SK-N-SH (cell line): ENCODE results near the gene CAGE1. TPM values are rescaled to one million over a fixed set of nuclear protein-coding genes. Genes with fewer than 3 reads are reported as not detected.

Experiments
- CTCF ChIA-PET: fragments of 300-600, 350-600 bp; formaldehyde crosslinking; extraction: SDS; loops from one replicate; lab custom pipeline; 2021; lab: Yijun Ruan, JAX
- POLR2A ChIA-PET: fragments of 350-600 bp; sonication (Branson Sonifier 250); formaldehyde crosslinking; extraction: SDS; loops from one replicate; lab custom pipeline; 2020; ENCODE audit warnings: antibody characterized with exemption, inconsistent platforms; lab: Yijun Ruan, JAX
- DNase-seq: peaks from one replicate; pipeline ENCODE4 v3.0.0; 2012
- H2AFZ ChIP-seq: fragments of 200-600 bp; sonication (generic); 2 replicates; pipeline ENCODE4 v1.8.1; 2016; ENCODE audit warnings: antibody characterized with exemption, mild to moderate bottlenecking, low read depth
- H3F3A ChIP-seq: fragments of 200-600 bp; sonication (generic); replicated peaks from 2 replicates; pipeline ENCODE3; 2016; ENCODE audit warnings: antibody characterized with exemption, mild to moderate bottlenecking; ENCODE audit not compliant: insufficient read depth
- H3K27ac ChIP-seq, 2 experiments: fragments of 200-500 bp in 1 of 2; fragments of 200-600 bp in 1 of 2; sonication (Bioruptor generic) in 1 of 2; sonication (generic), shearing (Covaris generic) in 1 of 2; 2 replicates each; pipeline versions ENCODE4 v1.5.1 to v1.6.1; 2014 to 2016; ENCODE audit warnings: low read depth in 2 of 2, inconsistent platforms in 1 of 2, low read length in 1 of 2, mild to moderate bottlenecking in 1 of 2, mixed read lengths in 1 of 2
- H3K27me3 ChIP-seq: fragments of 200-600 bp; sonication (generic), shearing (Covaris generic); 2 replicates; pipeline ENCODE4 v1.6.1; 2016; ENCODE audit warnings: mixed run types; ENCODE audit not compliant: insufficient read depth
- H3K36me3 ChIP-seq, 2 experiments: fragments of 200-500 bp in 1 of 2; fragments of 200-600 bp in 1 of 2; sonication (Bioruptor generic) in 1 of 2; sonication (generic) in 1 of 2; replicated peaks in 1 of 2; 2 replicates each; pipeline versions ENCODE3 to v1.5.1; 2014 to 2016; ENCODE audit warnings: low read length in 1 of 2, mild to moderate bottlenecking in 1 of 2; ENCODE audit not compliant: insufficient read depth in 2 of 2, control insufficient read depth in 1 of 2
- H3K4me1 ChIP-seq, 2 experiments: fragments of 200-500 bp in 1 of 2; fragments of 200-600 bp in 1 of 2; sonication (Bioruptor generic) in 1 of 2; sonication (generic), shearing (Covaris generic) in 1 of 2; 2 replicates each; pipeline versions ENCODE4 v1.5.1 to v1.6.1; 2014 to 2016; ENCODE audit warnings: low read depth in 1 of 2, low read length in 1 of 2, mixed run types in 1 of 2; ENCODE audit not compliant: insufficient read depth in 2 of 2, control insufficient read depth in 1 of 2
- H3K4me2 ChIP-seq: fragments of 200-600 bp; sonication (generic), shearing (Covaris generic); 2 replicates; pipeline ENCODE4 v1.6.1; 2017; ENCODE audit warnings: mixed run types
- H3K4me3 ChIP-seq, 2 experiments: fragments of 200-500 bp in 1 of 2; fragments of 200-600 bp in 1 of 2; sonication (Bioruptor generic) in 1 of 2; sonication (generic), shearing (Covaris generic) in 1 of 2; 2 replicates each; pipeline versions ENCODE4 v1.5.1 to v1.8.1; 2014 to 2016; ENCODE audit warnings: low read depth in 2 of 2, inconsistent platforms in 1 of 2, low read length in 1 of 2, mild to moderate bottlenecking in 1 of 2, mixed read lengths in 1 of 2, moderate library complexity in 1 of 2
- H3K79me2 ChIP-seq: fragments of 200-600 bp; sonication (generic); 2 replicates; pipeline ENCODE4 v1.8.1; 2017; ENCODE audit warnings: mild to moderate bottlenecking; ENCODE audit not compliant: insufficient read depth
- H3K9ac ChIP-seq: fragments of 200-600 bp; sonication (generic); 2 replicates; pipeline ENCODE4 v1.6.1; 2017; ENCODE audit warnings: mixed run types
- H3K9me2 ChIP-seq: fragments of 200-600 bp; sonication (generic); 2 replicates; pipeline ENCODE4 v1.6.1; 2017; ENCODE audit warnings: mixed run types
- H3K9me3 ChIP-seq: fragments of 200-600 bp; sonication (generic); 2 replicates; pipeline ENCODE4 v1.6.1; 2017; ENCODE audit warnings: mixed run types, mild to moderate bottlenecking, moderate library complexity
- H4K20me1 ChIP-seq: fragments of 200-600 bp; sonication (generic); 2 replicates; pipeline ENCODE4 v1.6.1; 2017; ENCODE audit warnings: mild to moderate bottlenecking, mixed run types; ENCODE audit not compliant: insufficient read depth
- CHD2 ChIP-seq: fragments of 150-350 bp; IDR thresholded peaks from 2 replicates; pipeline ENCODE4 v1.6.1; 2018; ENCODE audit warnings: low read length; ENCODE audit not compliant: partially characterized antibody
- ELF1 ChIP-seq: IDR thresholded peaks from 2 replicates; pipeline ENCODE4 v1.4.0; 2012
- EZH2phosphoT487 ChIP-seq: fragments of 200-600 bp; sonication (generic); IDR thresholded peaks from 2 replicates; pipeline ENCODE4 v1.6.1; 2017; ENCODE audit warnings: low read depth, mixed run types, mild to moderate bottlenecking, antibody characterized with exemption, moderate library complexity, borderline replicate concordance
- FOSL2 ChIP-seq: IDR thresholded peaks from 2 replicates; pipeline ENCODE4 v1.4.0; 2012; ENCODE audit warnings: low read depth, mild to moderate bottlenecking, moderate library complexity, borderline replicate concordance
- GABPA ChIP-seq: IDR thresholded peaks from 2 replicates; pipeline ENCODE4 v1.4.0; 2012; ENCODE audit warnings: low read depth, mild to moderate bottlenecking
- IRF3 ChIP-seq: fragments of 150-350 bp; IDR thresholded peaks from 2 replicates; pipeline ENCODE4 v1.6.1; 2016; ENCODE audit warnings: mild to moderate bottlenecking, low read depth, low read length
- MEF2A ChIP-seq: IDR thresholded peaks from 2 replicates; pipeline ENCODE4 v1.4.0; 2012; ENCODE audit warnings: low read depth, borderline replicate concordance
- MXI1 ChIP-seq: IDR thresholded peaks from 2 replicates; pipeline ENCODE4 v1.6.1; 2012; ENCODE audit warnings: mild to moderate bottlenecking, low read depth, low read length, improper control_type of control experiment
- NRF1 ChIP-seq: IDR thresholded peaks from 2 replicates; pipeline ENCODE4 v1.6.1; 2012; ENCODE audit warnings: low read depth, mild to moderate bottlenecking, low read length
- POLR2AphosphoS5 ChIP-seq: IDR thresholded peaks from 2 replicates; pipeline ENCODE4 v1.6.1; 2012; ENCODE audit warnings: low read depth, low read length
- RAD21 ChIP-seq: IDR thresholded peaks from 2 replicates; pipeline ENCODE4 v1.6.1; 2012; ENCODE audit warnings: mild to moderate bottlenecking, low read length
- TEAD4 ChIP-seq: IDR thresholded peaks from 2 replicates; pipeline ENCODE4 v1.4.0; 2012; ENCODE audit warnings: mild to moderate bottlenecking, borderline replicate concordance; ENCODE audit not compliant: insufficient read depth
- USF1 ChIP-seq: IDR thresholded peaks from 2 replicates; pipeline ENCODE4 v1.4.0; 2012; ENCODE audit warnings: low read depth, borderline replicate concordance
- USF2 ChIP-seq: fragments of 150-350 bp; IDR thresholded peaks from 2 replicates; pipeline ENCODE4 v1.6.1; 2017; ENCODE audit warnings: antibody characterized with exemption, low read length, low read depth, borderline replicate concordance
- YY1 ChIP-seq: IDR thresholded peaks from 2 replicates; pipeline ENCODE4 v1.4.0; 2012; ENCODE audit warnings: low read depth, mild to moderate bottlenecking
- ZBTB33 ChIP-seq: IDR thresholded peaks from 2 replicates; pipeline ENCODE4 v1.4.0; 2012; ENCODE audit warnings: low read depth, borderline replicate concordance
- WGBS: methylation state at CpG from one replicate; pipeline ENCODE4 v1.1.6; 2017; ENCODE audit warnings: low lambda C conversion rate; 5-methylcytosine and 5-hydroxymethylcytosine counted together
- polyA plus RNA-seq, 3 experiments: library from polyadenylated mRNA; depleted of rRNA; stranded (reverse); fragments of >200 nt; gene quantifications; 2 replicates each; pipeline ENCODE4 v1.2.3, GENCODE V29; 2012

CAGE1 gene
- polyA plus RNA-seq, 1 of the 3 experiments (the other 2 are of a cell fraction): not detected

- Histone ChIP-seq H3K4me2 (no peak overlapping the region), H3K9ac (no peak overlapping the region), H3K36me3 (peaks cover 71 to 83% of the 10 kb centered on the region in 2 experiments), H3K79me2 (no peaks in the 10 kb centered on the region), H2AFZ (no peak overlapping the region), H3F3A (no peaks in the 10 kb centered on the region), H3K27me3 (no peaks in the 10 kb centered on the region), H3K9me2 (no peaks in the 10 kb centered on the region), H3K4me3 (no peak overlapping the region), H3K27ac (no peak overlapping the region), H4K20me1 (no peaks in the 10 kb centered on the region), H3K4me1 (peaks cover 0 to 7% of the 10 kb centered on the region in 2 experiments; a peak in 1 of 4 replicates), H3K9me3 (no peaks in the 10 kb centered on the region)
- DNase-seq: no peak
- TF ChIP-seq MXI1: no peak
- no peak for TF ChIP-seq CHD2
- no peak for TF ChIP-seq ELF1
- TF ChIP-seq POLR2AphosphoS5: no peak
- no peak for TF ChIP-seq TEAD4
- TF ChIP-seq IRF3: no peak
- no peak for TF ChIP-seq USF2
- no peak for TF ChIP-seq GABPA
- TF ChIP-seq YY1: no peak
- TF ChIP-seq EZH2phosphoT487: no peak
- 95% methylated on average over 7 of the region's 7 CpGs for WGBS
- POLR2A ChIA-PET: no interaction called here
- CTCF ChIA-PET: interaction anchor here (0.9 to 1.1 kb wide), 2 partner anchors 139 to 201 kb away, joined by 3 read pairs; no protein-coding TSS in a partner anchor
Measured at GRCh38 chr6:7414811-7415210, 25.3 kb upstream of the CAGE1 start.

- H2AFZ ChIP-seq: no peak overlapping the region
- no peaks in the 10 kb centered on the region for H3F3A ChIP-seq
- POLR2A ChIA-PET: interaction anchor here (1.3 kb wide), 1 partner anchor 24 kb away, joined by 3 read pairs; the partner anchor contains the start of genes CAGE1 and RIOK1
- H3K27me3 ChIP-seq: no peaks in the 10 kb centered on the region
- H3K27ac ChIP-seq: no peak overlapping the region
- CTCF ChIA-PET: interaction anchor here (1.0 kb wide), 1 partner anchor 133 kb away, joined by 3 read pairs; no protein-coding TSS in a partner anchor
- no peaks in the 10 kb centered on the region for H3K9me2 ChIP-seq
- H3K79me2 ChIP-seq: no peaks in the 10 kb centered on the region
- H3K9me3 ChIP-seq: no peaks in the 10 kb centered on the region
- no peaks in the 10 kb centered on the region for H4K20me1 ChIP-seq
- H3K36me3 ChIP-seq: peaks cover 68 to 76% of the 10 kb centered on the region in 2 experiments
- 92% methylated on average over 2 of the region's 2 CpGs for whole genome bisulfite sequencing
- H3K4me1 ChIP-seq: peaks cover 0 to 2% of the 10 kb centered on the region in 2 experiments; a peak in 1 of 4 replicates
- no peak overlapping the region for H3K4me3 ChIP-seq
- no peak overlapping the region for H3K4me2 ChIP-seq
- H3K9ac ChIP-seq: no peak overlapping the region
- no peak for DNase-seq
- TF ChIP-seq NRF1: no peak
- no peak for TF ChIP-seq YY1
- TF ChIP-seq FOSL2: no peak
- TF ChIP-seq USF2: no peak
- TF ChIP-seq TEAD4: no peak
- TF ChIP-seq USF1: no peak
- no peak for TF ChIP-seq POLR2AphosphoS5
- no peak for TF ChIP-seq EZH2phosphoT487
- no peak for TF ChIP-seq RAD21
- no peak for TF ChIP-seq ZBTB33
- no peak for TF ChIP-seq MXI1
- TF ChIP-seq IRF3: no peak
- TF ChIP-seq MEF2A: no peak
Measured at GRCh38 chr6:7413151-7413823, 23.7 kb upstream of the CAGE1 start.
